H1 (cell line): ENCODE results near the gene GRB7. TPM values are rescaled to one million over a fixed set of nuclear protein-coding genes. Genes with fewer than 3 reads are reported as not detected.

Source experiments
- BACH1 ChIP-seq: IDR thresholded peaks from 2 replicates; pipeline ENCODE4 v1.6.1; 2012; ENCODE audit warnings: low read length, improper control_type of control experiment
- CBX5 ChIP-seq: fragments of 300-800, 300-1000 bp; sonication (generic); IDR thresholded peaks from 2 replicates; pipeline ENCODE4 v1.7.1; 2016; ENCODE audit warnings: antibody characterized with exemption, low read length, low read depth
- CBX8 ChIP-seq: fragments of 300-800, 300-1000 bp; sonication (generic); IDR thresholded peaks from 2 replicates; pipeline ENCODE4 v1.7.1; 2016; ENCODE audit warnings: low read depth, low read length, borderline replicate concordance
- EZH2 ChIP-seq: fragments of 200-600 bp; sonication (generic); IDR thresholded peaks from 2 replicates; pipeline ENCODE4 v1.7.1; 2012; ENCODE audit warnings: low read depth, mild to moderate bottlenecking, moderate library complexity, low read length, inconsistent platforms; ENCODE audit not compliant: severe bottlenecking
- GABPA ChIP-seq: IDR thresholded peaks from 2 replicates; pipeline ENCODE4 v1.6.1; 2011; ENCODE audit warnings: mild to moderate bottlenecking, low read length, moderate library complexity, borderline replicate concordance; ENCODE audit not compliant: insufficient read depth
- HDAC2 ChIP-seq, 2 experiments: fragments of 300-600 bp in 1 of 2; sonication (generic) in 1 of 2; IDR thresholded peaks; 2 replicates each; pipeline ENCODE4 v1.6.1; 2011 to 2012; ENCODE audit warnings: low read depth in 2 of 2, low read length in 2 of 2, mild to moderate bottlenecking in 2 of 2, moderate library complexity in 2 of 2, borderline replicate concordance in 1 of 2, inconsistent platforms in 1 of 2
- SP1 ChIP-seq: IDR thresholded peaks from 2 replicates; pipeline ENCODE4 v1.6.1; 2011; ENCODE audit warnings: low read depth, low read length
- SUZ12 ChIP-seq: fragments of 200-600 bp; sonication (generic); IDR thresholded peaks from 2 replicates; pipeline ENCODE4 v1.6.1; 2012; ENCODE audit warnings: mild to moderate bottlenecking, inconsistent platforms, low read length, moderate library complexity, mixed read lengths
- TAF7 ChIP-seq: optimal IDR thresholded peaks from 2 replicates; pipeline ENCODE3; 2011; ENCODE audit warnings: low read depth, mild to moderate bottlenecking, inconsistent platforms, low read length, moderate library complexity, borderline replicate concordance
- TBP ChIP-seq: IDR thresholded peaks from 2 replicates; pipeline ENCODE4 v1.6.1; 2011; ENCODE audit warnings: low read depth, low read length, improper control_type of control experiment
- USF2 ChIP-seq: IDR thresholded peaks from 2 replicates; pipeline ENCODE4 v1.6.1; 2011; ENCODE audit warnings: low read length, improper control_type of control experiment
- YY1 ChIP-seq: IDR thresholded peaks from 2 replicates; pipeline ENCODE4 v1.6.1; 2011; ENCODE audit warnings: low read depth, mild to moderate bottlenecking, low read length
- polyA plus RNA-seq, 7 experiments: library from polyadenylated mRNA; depleted of rRNA in 3 of 7; stranded (reverse) in 5 of 7; unstranded in 2 of 7; fragments of >200 nt in 5 of 7; fragments of 200-250 nt in 2 of 7; gene quantifications; 1 replicate in 5 of 7; 2 replicates in 1 of 7; 4 replicates in 1 of 7; pipeline versions ENCODE4 v1.2.1 to v1.2.3, GENCODE V29; 2011 to 2013; ENCODE audit warnings: missing spikeins in 2 of 7, mixed read lengths in 2 of 7
- total RNA-seq: library from RNA; stranded (reverse); fragmentation: NEBNext Ultra II Directional; extraction: Animal tissue kit (Norgen Biotek cat#: 25700); gene quantifications from 2 replicates; pipeline ENCODE4 v1.2.1, GENCODE V29; 2021

The GRB7 gene
- total and polyA plus RNA-seq, 2 of the 8 experiments (the other 6 are each of a cell fraction or from before 2014, with no cell fraction given) = 32.2 to 41.5 TPM

GRCh38 chr17:39757931-39758873 lies 20.5 kb downstream of the GRB7 start (continued):
- TF ChIP-seq EZH2 (no peak), CBX5 (no peak), GABPA (no peak), YY1 (no peak), SUZ12 (no peak), TBP (no peak), CBX8 (no peak), USF2 (no peak), TAF7 (no peak), HDAC2 (IDR thresholded peaks at IDR 0.05; ENCODE audit: borderline replicate concordance in 1 of 2, low read depth in 2 of 2, low read length in 2 of 2) (no peak), BACH1 (no peak), SP1 (no peak)
- TF ChIP-seq, all 59 proteins: peak for 0
